Suprapubic skin (tissue), 4 donors: Measurements from ENCODE around the gene ADAD2. TPM values are rescaled to one million over a fixed set of nuclear protein-coding genes. Genes with fewer than 3 reads are reported as not detected.

Experiments
- DNase-seq, 2 donors: peaks; one replicate each; pipeline ENCODE4 v3.0.0-alpha.2; 2019; ENCODE audit warnings: low spot score in 2 of 2
- H3K27ac ChIP-seq: fragments of 200-600 bp; sonication (generic); one replicate; pipeline ENCODE4 v1.5.1; 2019
- H3K27me3 ChIP-seq: fragments of 200-600 bp; sonication (generic); one replicate; pipeline ENCODE4 v1.5.1; 2019
- H3K36me3 ChIP-seq: fragments of 200-600 bp; sonication (generic); one replicate; pipeline ENCODE4 v1.5.1; 2019
- H3K4me1 ChIP-seq: fragments of 200-600 bp; sonication (generic); one replicate; pipeline ENCODE4 v1.5.1; 2019
- H3K4me3 ChIP-seq: fragments of 200-600 bp; sonication (generic); one replicate; pipeline ENCODE4 v1.5.1; 2019; ENCODE audit warnings: mild to moderate bottlenecking
- H3K9me3 ChIP-seq: fragments of 200-600 bp; sonication (generic); one replicate; pipeline ENCODE4 v1.5.1; 2019
- CTCF ChIP-seq, 2 donors: fragments of 200-600 bp in 1 of 2; fragments of 450-650 bp in 1 of 2; sonication (generic) in 1 of 2; IDR thresholded peaks; one replicate each; pipeline ENCODE4 v1.5.1; 2016 to 2019; ENCODE audit warnings: antibody characterized with exemption in 2 of 2, mild to moderate bottlenecking in 1 of 2, moderate library complexity in 1 of 2
- EP300 ChIP-seq: sonication (generic); formaldehyde crosslinking; IDR thresholded peaks from one replicate; pipeline ENCODE4 v1.6.1; 2017; ENCODE audit warnings: antibody characterized with exemption
- POLR2A ChIP-seq, 2 donors: fragments of 450-650 bp; IDR thresholded peaks; one replicate each; pipeline ENCODE4 v1.6.1; 2017; ENCODE audit warnings: antibody characterized with exemption in 2 of 2, mild to moderate bottlenecking in 2 of 2, moderate library complexity in 2 of 2
- POLR2AphosphoS5 ChIP-seq, 3 donors: sonication (generic); formaldehyde crosslinking; IDR thresholded peaks; one replicate each; pipeline ENCODE4 v1.6.1; 2017; ENCODE audit warnings: antibody characterized with exemption in 3 of 3
- WGBS: methylation state at CpG from one replicate; pipeline ENCODE4 v1.1.5; 2018; 5-methylcytosine and 5-hydroxymethylcytosine counted together
- total RNA-seq, 4 donors: library from RNA; depleted of rRNA; stranded (reverse); fragments of >200 nt; gene quantifications; one replicate each; pipeline ENCODE4 v1.1.0, GENCODE V29; 2016

ADAD2 gene
- total RNA-seq, 4 donors from 2014 or later, result 1.9 to 2.6 (median 2.4) TPM; not detected in 1

GRCh38 chr16:84244728-84245127 lies 53.8 kb downstream of the ADAD2 start:
- no peaks in the 10 kb centered on the region for H3K36me3 ChIP-seq
- H3K27me3 ChIP-seq, result peaks cover 21% of the 10 kb centered on the region
- no peak overlapping the region for H3K27ac ChIP-seq
- DNase-seq, result no peak
- H3K4me1 ChIP-seq, result peaks cover 4% of the 10 kb centered on the region
- H3K9me3 ChIP-seq, result no peaks in the 10 kb centered on the region
- no peak overlapping the region for H3K4me3 ChIP-seq
- TF ChIP-seq CTCF (IDR thresholded peaks at IDR 0.05), result no peak
- TF ChIP-seq POLR2A (IDR thresholded peaks at IDR 0.05), result no peak
- no peak for TF ChIP-seq POLR2AphosphoS5 (IDR thresholded peaks at IDR 0.05)
- no peak for TF ChIP-seq EP300
- 93% methylated on average over 2 of the region's 2 CpGs for WGBS

- Histone ChIP-seq H3K27ac (no peak overlapping the region), H3K4me1 (no peaks in the 10 kb centered on the region), H3K27me3 (peaks cover 21% of the 10 kb centered on the region), H3K9me3 (no peaks in the 10 kb centered on the region), H3K4me3 (no peak overlapping the region), H3K36me3 (no peaks in the 10 kb centered on the region)
- TF ChIP-seq POLR2AphosphoS5 (IDR thresholded peaks at IDR 0.05) (no peak), POLR2A (IDR thresholded peaks at IDR 0.05) (no peak), CTCF (IDR thresholded peaks at IDR 0.05) (no peak)
- DNase-seq, result no peak
- WGBS, result 80% methylated on average over 10 of the region's 10 CpGs
Measured at GRCh38 chr16:84245956-84246678, 55.2 kb downstream of the ADAD2 start.

GRCh38 chr16:84246679-84247077 lies 55.7 kb downstream of the ADAD2 start:
- DNase-seq, result no peak
- Histone ChIP-seq H3K4me3 (no peak overlapping the region), H3K36me3 (no peaks in the 10 kb centered on the region), H3K27me3 (peaks cover 21% of the 10 kb centered on the region), H3K27ac (no peak overlapping the region), H3K4me1 (no peaks in the 10 kb centered on the region), H3K9me3 (no peaks in the 10 kb centered on the region)
- TF ChIP-seq EP300 (no peak), POLR2AphosphoS5 (IDR thresholded peaks at IDR 0.05) (no peak), CTCF (IDR thresholded peaks at IDR 0.05) (no peak), POLR2A (IDR thresholded peaks at IDR 0.05) (no peak)
- WGBS, result 72% methylated on average over 5 of the region's 5 CpGs

Other genes with a start within 250 kb of the ADAD2 start
- gene OSGIN1, start 237.9 kb upstream of the ADAD2 start, total RNA-seq, result 1 to 10 TPM; 1.0 to 2.2 (median 1.5) TPM
- not detected for gene NECAB2, start 222.9 kb upstream of the ADAD2 start, total RNA-seq
- not detected for gene SLC38A8, start 148.4 kb upstream of the ADAD2 start, total RNA-seq
- gene MBTPS1, start 74.2 kb upstream of the ADAD2 start, total RNA-seq, result 100 to 1,000 TPM in 1 of 4 donors, 10 to 100 TPM in 3; 70.0 to 116 (median 86.5) TPM
- 10 to 100 TPM in 3 of 4 donors, 1 to 10 TPM in 1; 8.3 to 22.8 (median 12.4) TPM for gene HSDL1, start 46.0 kb upstream of the ADAD2 start, total RNA-seq
- under 1 TPM in 2 of 4 donors, not detected in 2; 0.72 to 0.89 TPM for gene DNAAF1, start 45.8 kb upstream of the ADAD2 start, total RNA-seq
- gene TAF1C, start 4.1 kb upstream of the ADAD2 start, total RNA-seq, result 10 to 100 TPM; 46.7 to 75.5 (median 55.2) TPM
- not detected for gene KCNG4, start 48.9 kb downstream of the ADAD2 start, total RNA-seq
- 1 to 10 TPM in 2 of 4 donors, under 1 TPM in 1, not detected in 1; 0.49 to 1.4 (median 1.3) TPM for gene WFDC1, start 103.7 kb downstream of the ADAD2 start, total RNA-seq
- gene ATP2C2, start 177.4 kb downstream of the ADAD2 start, total RNA-seq, result 10 to 100 TPM; 28.0 to 85.6 (median 40.3) TPM